MCF 10A (cell line): Measurements from ENCODE around the gene SCGB3A2. TPM values are rescaled to one million over a fixed set of nuclear protein-coding genes. Genes with fewer than 3 reads are reported as not detected.

ENCODE experiments used
- BruUV-seq: library from RNA; stranded (reverse); fragments of 400-500 nt; replicated peaks from 2 replicates; lab custom pipeline; 2021; lab: Mats Ljungman, UMichigan
- CTCF ChIA-PET: fragments of 300-600 bp; sonication (Branson Sonifier 250); formaldehyde crosslinking; extraction: SDS; loops from one replicate; lab custom pipeline; 2021; ENCODE audit warnings: antibody characterized with exemption, inconsistent platforms; lab: Yijun Ruan, JAX
- POLR2A ChIA-PET: fragments of 300-600, 350-650 bp; sonication (Branson Sonifier 250); formaldehyde crosslinking; extraction: SDS; loops from one replicate; lab custom pipeline; 2020; ENCODE audit warnings: antibody characterized with exemption, inconsistent platforms; lab: Yijun Ruan, JAX
- DNase-seq: peaks from one replicate; pipeline ENCODE4 v3.0.0-alpha.2; 2018; ENCODE audit not compliant: unreplicated experiment
- H3K27ac Mint-ChIP-seq: one replicate; pipeline ENCODE4 v1.8.0; 2022; ENCODE audit warnings: mild to moderate bottlenecking, low read depth, mixed read lengths; ENCODE audit not compliant: unreplicated experiment
- H3K27me3 Mint-ChIP-seq: one replicate; pipeline ENCODE4 v1.8.0; 2022; ENCODE audit warnings: mixed read lengths; ENCODE audit not compliant: insufficient read depth, unreplicated experiment
- H3K36me3 Mint-ChIP-seq: one replicate; pipeline ENCODE4 v1.8.0; 2022; ENCODE audit warnings: mild to moderate bottlenecking, moderate library complexity, mixed read lengths; ENCODE audit not compliant: insufficient read depth, unreplicated experiment
- H3K4me1 Mint-ChIP-seq: one replicate; pipeline ENCODE4 v1.8.0; 2022; ENCODE audit warnings: mixed read lengths; ENCODE audit not compliant: insufficient read depth, unreplicated experiment
- H3K4me3 Mint-ChIP-seq: one replicate; pipeline ENCODE4 v1.8.0; 2022; ENCODE audit warnings: mild to moderate bottlenecking, moderate library complexity, mixed read lengths; ENCODE audit not compliant: unreplicated experiment
- H3K9me3 Mint-ChIP-seq: one replicate; pipeline ENCODE4 v1.8.0; 2022; ENCODE audit warnings: mixed read lengths; ENCODE audit not compliant: unreplicated experiment
- intact Hi-C: fragments of 100-400 bp; cut with micrococcal nuclease; formaldehyde crosslinking; loops from 2 replicates; pipeline ENCODE4 v1.14.1; 2022
- total RNA-seq: library from RNA; stranded (reverse); gene quantifications from 2 replicates; pipeline ENCODE4 v1.2.3, GENCODE V29; 2022
- TF ChIP-seq, protein P1 (sequence below): fragments of 200-600 bp; IDR thresholded peaks from one replicate; pipeline ENCODE4 v1.8.0; 2022; ENCODE audit warnings: antibody characterized with exemption, mild to moderate bottlenecking; ENCODE audit not compliant: unreplicated experiment

SCGB3A2 gene
- total RNA-seq, 1 experiment from 2014 or later, result not detected

DNA sequence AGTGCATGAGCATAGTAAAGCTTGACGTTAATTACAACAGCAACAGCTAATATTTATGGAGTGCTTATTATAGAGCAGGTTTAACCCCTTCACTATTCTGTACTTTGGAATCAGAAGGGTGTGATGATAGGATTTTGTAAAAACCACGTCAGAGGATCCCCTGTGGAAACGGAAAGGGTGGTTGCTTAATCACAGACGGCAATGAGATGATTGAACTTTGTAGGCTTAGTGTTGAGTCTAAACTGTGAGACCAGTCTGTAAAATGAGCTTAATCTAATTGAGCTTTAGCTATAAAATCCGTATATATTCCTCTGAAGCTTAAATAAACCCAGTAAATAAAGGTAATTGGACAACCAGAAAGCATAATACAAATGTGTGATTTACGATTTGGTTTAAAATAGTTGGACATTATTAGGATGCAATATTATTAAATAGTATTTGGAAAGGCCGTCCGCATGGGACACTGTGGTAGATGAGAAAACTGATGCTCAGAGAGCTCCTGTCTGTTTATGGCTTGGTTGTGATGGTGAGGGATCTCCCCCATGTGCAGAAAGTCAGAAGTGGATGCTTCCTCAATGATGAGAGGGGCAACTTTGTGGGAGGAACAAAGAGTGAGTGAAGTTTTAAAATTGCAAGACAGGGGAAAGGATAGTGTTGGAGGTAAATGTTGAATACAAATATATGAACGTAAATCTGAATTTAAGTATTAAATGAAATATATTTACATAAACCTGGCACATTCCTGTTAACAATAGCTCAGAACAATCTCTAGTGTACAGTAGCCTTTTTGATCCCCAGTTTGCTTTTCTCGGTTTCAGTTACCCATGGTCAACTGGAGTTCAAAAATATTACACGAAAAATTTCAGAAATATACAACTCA, 23.4 kb upstream of the SCGB3A2 start:
- POLR2A ChIA-PET, result interaction anchor here (0.7 kb wide), 2 partner anchors 10 to 27 kb away, joined by 3 read pairs; no protein-coding TSS in a partner anchor
- TF ChIP-seq, protein P1, sequence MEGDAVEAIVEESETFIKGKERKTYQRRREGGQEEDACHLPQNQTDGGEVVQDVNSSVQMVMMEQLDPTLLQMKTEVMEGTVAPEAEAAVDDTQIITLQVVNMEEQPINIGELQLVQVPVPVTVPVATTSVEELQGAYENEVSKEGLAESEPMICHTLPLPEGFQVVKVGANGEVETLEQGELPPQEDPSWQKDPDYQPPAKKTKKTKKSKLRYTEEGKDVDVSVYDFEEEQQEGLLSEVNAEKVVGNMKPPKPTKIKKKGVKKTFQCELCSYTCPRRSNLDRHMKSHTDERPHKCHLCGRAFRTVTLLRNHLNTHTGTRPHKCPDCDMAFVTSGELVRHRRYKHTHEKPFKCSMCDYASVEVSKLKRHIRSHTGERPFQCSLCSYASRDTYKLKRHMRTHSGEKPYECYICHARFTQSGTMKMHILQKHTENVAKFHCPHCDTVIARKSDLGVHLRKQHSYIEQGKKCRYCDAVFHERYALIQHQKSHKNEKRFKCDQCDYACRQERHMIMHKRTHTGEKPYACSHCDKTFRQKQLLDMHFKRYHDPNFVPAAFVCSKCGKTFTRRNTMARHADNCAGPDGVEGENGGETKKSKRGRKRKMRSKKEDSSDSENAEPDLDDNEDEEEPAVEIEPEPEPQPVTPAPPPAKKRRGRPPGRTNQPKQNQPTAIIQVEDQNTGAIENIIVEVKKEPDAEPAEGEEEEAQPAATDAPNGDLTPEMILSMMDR, result no peak
- H3K4me3 Mint-ChIP-seq, result no peak overlapping the region
- no peaks in the 10 kb centered on the region for H3K9me3 Mint-ChIP-seq
- intact Hi-C loops, result loop anchor here (5.0 kb wide), 3 partner anchors 252 to 517 kb away; no protein-coding TSS in a partner anchor
- H3K4me1 Mint-ChIP-seq, result no peaks in the 10 kb centered on the region
- H3K27me3 Mint-ChIP-seq, result no peaks in the 10 kb centered on the region
- H3K27ac Mint-ChIP-seq, result no peak overlapping the region
- CTCF ChIA-PET, result interaction anchor here (0.6 to 15.2 kb wide), 16 partner anchors 9 to 568 kb away, joined by 3 to 286 read pairs (median 4); partner anchors contain the start of gene SCGB3A2
- BruUV-seq, result no TSS peak
- DNase-seq, result no peak
- H3K36me3 Mint-ChIP-seq, result no peaks in the 10 kb centered on the region

DNA sequence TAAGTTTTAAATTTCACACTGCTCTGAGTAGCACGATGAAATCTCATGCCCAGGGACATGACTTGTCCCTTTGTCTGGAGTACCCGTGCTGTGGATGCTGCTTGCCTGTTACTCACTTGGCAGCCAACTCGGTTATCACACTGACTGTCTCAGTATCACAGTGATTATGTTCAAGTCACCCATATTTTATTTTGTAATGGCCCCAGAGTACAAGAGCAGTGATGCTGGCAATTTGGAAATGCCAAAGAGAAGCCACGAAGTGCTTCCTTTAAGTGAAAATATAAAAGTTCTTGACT, 22.8 kb upstream of the SCGB3A2 start:
- BruUV-seq, result no TSS peak
- CTCF ChIA-PET, result interaction anchor here (1.0 to 15.2 kb wide), 11 partner anchors 10 to 265 kb away, joined by 3 to 286 read pairs (median 9); partner anchors contain the start of gene SCGB3A2

DNA sequence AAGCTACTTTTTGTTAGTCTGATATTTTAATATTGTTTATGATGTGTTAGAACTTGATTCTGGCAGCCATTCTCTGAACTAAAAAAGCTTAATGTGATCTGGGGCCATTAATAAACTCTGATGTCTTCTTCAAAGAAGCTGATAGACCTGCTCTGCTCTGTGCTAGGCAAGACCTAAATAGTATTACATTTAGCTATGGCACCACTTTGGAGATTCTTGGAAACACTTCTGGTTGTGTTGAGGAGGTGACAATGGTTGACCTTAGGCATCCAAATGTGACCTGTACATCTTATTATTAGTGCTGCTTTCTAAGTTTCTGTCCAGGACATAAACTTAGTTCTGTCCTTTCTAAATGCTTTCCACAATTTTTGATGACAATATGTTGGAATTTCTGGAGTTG, 21.7 kb upstream of the SCGB3A2 start:
- no TSS peak for BruUV-seq
- ChIA-PET CTCF (interaction anchor here (0.5 to 15.2 kb wide), 30 partner anchors 10 to 415 kb away, joined by 3 to 286 read pairs (median 5); partner anchors contain the start of gene SCGB3A2), POLR2A (no interaction called here)
- intact Hi-C loops, result loop anchor here (1.0 to 5.0 kb wide), 6 partner anchors 30 to 516 kb away; no protein-coding TSS in a partner anchor
- TF ChIP-seq, protein P1, result no peak
- DNase-seq, result no peak
- Mint-ChIP-seq H3K27ac (no peak overlapping the region), H3K27me3 (no peaks in the 10 kb centered on the region), H3K4me3 (no peak overlapping the region), H3K36me3 (no peaks in the 10 kb centered on the region), H3K4me1 (no peaks in the 10 kb centered on the region), H3K9me3 (no peaks in the 10 kb centered on the region)

More for the DNA sequence above, 22.8 kb upstream of the SCGB3A2 start:
- H3K36me3 Mint-ChIP-seq, result no peaks in the 10 kb centered on the region
- POLR2A ChIA-PET, result no interaction called here
- no peak overlapping the region for H3K27ac Mint-ChIP-seq
- intact Hi-C loops, result loop anchor here (5.0 kb wide), 3 partner anchors 252 to 517 kb away; no protein-coding TSS in a partner anchor
- no peaks in the 10 kb centered on the region for H3K27me3 Mint-ChIP-seq
- TF ChIP-seq, protein P1, result no peak
- H3K4me1 Mint-ChIP-seq, result no peaks in the 10 kb centered on the region
- H3K4me3 Mint-ChIP-seq, result no peak overlapping the region
- no peaks in the 10 kb centered on the region for H3K9me3 Mint-ChIP-seq
- no peak for DNase-seq
